Measurements from ENCODE around the gene LHX4.

Gene LHX4

GRCh38 chr1:180229483-180230415 is at the start of gene LHX4:
Gene LHX4 (plus strand): TSS chr1:180230264. CDS start chr1:180230530, 266 bp downstream.
- DNase-seq (ENCODE audit: low spot score) = peak; percentile 9

- no peak for DNase-seq (ENCODE audit: low spot score)
Observed at GRCh38 chr1:180181048-180181447, 49.0 kb upstream of the LHX4 start.

- DNase-seq (ENCODE audit: low spot score) = no peak
Observed at GRCh38 chr1:180181996-180182642, 47.9 kb upstream of the LHX4 start.

- no peak for DNase-seq (ENCODE audit: low spot score)
Observed at GRCh38 chr1:180182643-180183311, 47.3 kb upstream of the LHX4 start.

GRCh38 chr1:180183426-180183825 is 46.6 kb upstream of the LHX4 start:
- DNase-seq (ENCODE audit: low spot score) = no peak

- no peak for DNase-seq (ENCODE audit: low spot score)
Observed at GRCh38 chr1:180184041-180184440, 46.0 kb upstream of the LHX4 start.

- DNase-seq (ENCODE audit: low spot score) = no peak
Observed at GRCh38 chr1:180185281-180185680, 44.8 kb upstream of the LHX4 start.

GRCh38 chr1:180185971-180186645 is 44.0 kb upstream of the LHX4 start:
- DNase-seq (ENCODE audit: low spot score) = no peak

GRCh38 chr1:180186831-180187230 is 43.2 kb upstream of the LHX4 start:
- no peak for DNase-seq (ENCODE audit: low spot score)

GRCh38 chr1:180187626-180188025 is 42.4 kb upstream of the LHX4 start:
- DNase-seq (ENCODE audit: low spot score) = no peak

- no peak for DNase-seq (ENCODE audit: low spot score)
Observed at GRCh38 chr1:180188091-180188506, 42.0 kb upstream of the LHX4 start.

GRCh38 chr1:180188684-180189175 is 41.3 kb upstream of the LHX4 start:
- DNase-seq (ENCODE audit: low spot score) = no peak

GRCh38 chr1:180190091-180190490 is 40.0 kb upstream of the LHX4 start:
- no peak for DNase-seq (ENCODE audit: low spot score)

GRCh38 chr1:180192172-180192571 is 37.9 kb upstream of the LHX4 start:
- no peak for DNase-seq (ENCODE audit: low spot score)

GRCh38 chr1:180193141-180194047 is 36.7 kb upstream of the LHX4 start:
- no peak for DNase-seq (ENCODE audit: low spot score)

- no peak for DNase-seq (ENCODE audit: low spot score)
Observed at GRCh38 chr1:180194048-180194425, 36.0 kb upstream of the LHX4 start.

- no peak for DNase-seq (ENCODE audit: low spot score)
Observed at GRCh38 chr1:180194546-180195207, 35.4 kb upstream of the LHX4 start.

GRCh38 chr1:180195401-180195800 is 34.7 kb upstream of the LHX4 start:
- no peak for DNase-seq (ENCODE audit: low spot score)

GRCh38 chr1:180195916-180196315 is 34.1 kb upstream of the LHX4 start:
- DNase-seq (ENCODE audit: low spot score) = no peak

GRCh38 chr1:180196436-180197003 is 33.5 kb upstream of the LHX4 start:
- DNase-seq (ENCODE audit: low spot score) = no peak

Data from CD4-positive, alpha-beta T cell treated with Interleukin-6 at 100 ng/mL for 8 hours (primary cell).